Neural progenitor cell (in vitro differentiated cells): Measurements from ENCODE around the gene C20orf202. TPM values are rescaled to one million over a fixed set of nuclear protein-coding genes. Genes with fewer than 3 reads are reported as not detected.

Experiments
- DNase-seq: peaks from one replicate; pipeline ENCODE4 v3.0.0-alpha.2; 2016; ENCODE audit warnings: low spot score
- H2AFZ ChIP-seq: fragments of 200-600 bp; sonication (generic); replicated peaks from 2 replicates; pipeline ENCODE4 v1.6.1; 2016; ENCODE audit warnings: antibody characterized with exemption
- H3F3A ChIP-seq: fragments of 200-600 bp; sonication (generic); 2 replicates; pipeline ENCODE4 v1.6.1; 2016; ENCODE audit warnings: antibody characterized with exemption, low read depth
- H3K27ac ChIP-seq: fragments of 200-600 bp; sonication (generic); 2 replicates; pipeline ENCODE4 v1.5.1; 2016; ENCODE audit warnings: mild to moderate bottlenecking
- H3K27me3 ChIP-seq: fragments of 200-600 bp; sonication (generic); 2 replicates; pipeline ENCODE4 v1.6.1; 2016; ENCODE audit warnings: mild to moderate bottlenecking, moderate library complexity
- H3K36me3 ChIP-seq: fragments of 200-600 bp; sonication (generic); 2 replicates; pipeline ENCODE4 v1.5.1; 2016
- H3K4me1 ChIP-seq: fragments of 200-600 bp; sonication (generic); 2 replicates; pipeline ENCODE4 v1.6.1; 2016; ENCODE audit warnings: mixed run types
- H3K4me2 ChIP-seq: fragments of 200-600 bp; sonication (generic); 2 replicates; pipeline ENCODE4 v1.6.1; 2016
- H3K4me3 ChIP-seq: fragments of 200-600 bp; sonication (generic); 2 replicates; pipeline ENCODE4 v1.5.1; 2016
- H3K79me2 ChIP-seq: fragments of 200-600 bp; sonication (generic); 2 replicates; pipeline ENCODE4 v1.6.1; 2016; ENCODE audit warnings: low read depth
- H3K9ac ChIP-seq: fragments of 200-600 bp; sonication (generic); 2 replicates; pipeline ENCODE4 v1.6.1; 2016
- H3K9me3 ChIP-seq: fragments of 200-600 bp; sonication (generic); 2 replicates; pipeline ENCODE4 v1.5.1; 2016; ENCODE audit warnings: low read depth
- H4K20me1 ChIP-seq: fragments of 200-600 bp; sonication (generic); 2 replicates; pipeline ENCODE4 v1.6.1; 2016; ENCODE audit warnings: low read depth
- H3K27ac Mint-ChIP-seq: 3 replicates; pipeline ENCODE4 v1.8.0; 2021; ENCODE audit warnings: mixed read lengths
- H3K27me3 Mint-ChIP-seq: 2 replicates; pipeline ENCODE4 v1.8.0; 2022; ENCODE audit warnings: low read depth, mild to moderate bottlenecking, inconsistent platforms, moderate library complexity, mixed read lengths; ENCODE audit not compliant: insufficient read depth
- H3K36me3 Mint-ChIP-seq: 3 replicates; pipeline ENCODE4 v1.8.0; 2021; ENCODE audit warnings: mixed read lengths
- H3K4me1 Mint-ChIP-seq: 3 replicates; pipeline ENCODE4 v1.8.0; 2021; ENCODE audit warnings: mixed read lengths
- H3K4me3 Mint-ChIP-seq: 3 replicates; pipeline ENCODE4 v1.8.0; 2021; ENCODE audit warnings: mild to moderate bottlenecking, moderate library complexity, mixed read lengths
- H3K9me3 Mint-ChIP-seq: 3 replicates; pipeline ENCODE4 v1.8.0; 2020; ENCODE audit warnings: mixed read lengths
- CTCF ChIP-seq: fragments of 200-600 bp; sonication (generic); IDR thresholded peaks from 2 replicates; pipeline ENCODE4 v1.5.1; 2017; ENCODE audit warnings: antibody characterized with exemption, mild to moderate bottlenecking
- EZH2 ChIP-seq: fragments of 200-600 bp; sonication (generic); IDR thresholded peaks from 2 replicates; pipeline ENCODE4 v1.6.1; 2017; ENCODE audit warnings: antibody characterized with exemption, mild to moderate bottlenecking, moderate library complexity
- EZH2phosphoT487 ChIP-seq: fragments of 200-600 bp; sonication (generic); IDR thresholded peaks from 2 replicates; pipeline ENCODE4 v1.6.1; 2017; ENCODE audit warnings: antibody characterized with exemption
- total RNA-seq: library from RNA; depleted of rRNA; stranded (reverse); fragments of >200 nt; gene quantifications from 2 replicates; pipeline ENCODE4 v1.2.3, GENCODE V29; 2015; ENCODE audit warnings: low replicate concordance

The C20orf202 gene
- total RNA-seq, 1 donor from 2014 or later: not detected

DNA sequence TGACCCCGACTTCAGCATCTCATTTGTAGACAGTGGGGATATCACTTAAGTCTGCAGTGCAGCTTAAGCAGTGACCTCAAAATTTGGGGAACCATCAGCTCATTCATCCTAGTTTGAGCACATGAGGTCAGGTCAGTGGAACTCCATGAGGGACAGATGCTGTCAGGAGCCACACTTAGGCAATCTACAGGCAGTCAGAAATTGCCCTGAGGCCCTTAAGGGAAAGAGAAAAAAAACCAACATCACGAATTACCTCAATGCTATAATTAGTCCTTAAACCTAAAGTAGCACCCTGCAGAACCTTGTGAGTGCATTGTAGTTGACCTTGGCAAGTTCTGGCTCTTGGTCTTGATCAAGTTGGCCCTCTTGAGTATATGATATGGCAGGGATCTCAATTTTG, 39.6 kb upstream of the C20orf202 start:
- Mint-ChIP-seq H3K27me3 (no peaks in the 10 kb centered on the region), H3K9me3 (no peaks in the 10 kb centered on the region), H3K4me3 (no peak overlapping the region), H3K4me1 (no peaks in the 10 kb centered on the region), H3K27ac (no peak overlapping the region), H3K36me3 (peaks cover 33% of the 10 kb centered on the region)
- Histone ChIP-seq H4K20me1 (peaks cover 11% of the 10 kb centered on the region), H3K27me3 (no peaks in the 10 kb centered on the region), H3K27ac (no peak overlapping the region), H3K4me1 (no peaks in the 10 kb centered on the region), H2AFZ (no peak overlapping the region), H3F3A (no peaks in the 10 kb centered on the region), H3K36me3 (no peaks in the 10 kb centered on the region), H3K4me3 (no peak overlapping the region), H3K4me2 (no peak overlapping the region), H3K9me3 (no peaks in the 10 kb centered on the region), H3K79me2 (no peaks in the 10 kb centered on the region), H3K9ac (no peak overlapping the region)
- DNase-seq: no peak
- TF ChIP-seq EZH2 (no peak), CTCF (no peak), EZH2phosphoT487 (no peak)

- H3K9ac ChIP-seq: no peak overlapping the region
- no peaks in the 10 kb centered on the region for H3K9me3 Mint-ChIP-seq
- H3K4me2 ChIP-seq: no peak overlapping the region
- DNase-seq: no peak
- H3K4me3 ChIP-seq: no peak overlapping the region
- no peak overlapping the region for H3K27ac ChIP-seq
- no peaks in the 10 kb centered on the region for H3K4me1 ChIP-seq
- H3K36me3 Mint-ChIP-seq: peaks cover 37% of the 10 kb centered on the region
- H3K27me3 ChIP-seq: no peaks in the 10 kb centered on the region
- H3K9me3 ChIP-seq: no peaks in the 10 kb centered on the region
- no peak overlapping the region for H3K4me3 Mint-ChIP-seq
- H3K4me1 Mint-ChIP-seq: no peaks in the 10 kb centered on the region
- H3K27me3 Mint-ChIP-seq: no peaks in the 10 kb centered on the region
- no peak overlapping the region for H2AFZ ChIP-seq
- H3K79me2 ChIP-seq: no peaks in the 10 kb centered on the region
- H3F3A ChIP-seq: no peaks in the 10 kb centered on the region
- H4K20me1 ChIP-seq: peaks cover 18% of the 10 kb centered on the region
- no peak overlapping the region for H3K27ac Mint-ChIP-seq
- no peaks in the 10 kb centered on the region for H3K36me3 ChIP-seq
- TF ChIP-seq CTCF (no peak), EZH2phosphoT487 (no peak), EZH2 (no peak)
Measured at GRCh38 chr20:1164871-1165270, 38.4 kb upstream of the C20orf202 start.

GRCh38 chr20:1165521-1165920, 37.7 kb upstream of the C20orf202 start:
- H3K36me3 Mint-ChIP-seq: peaks cover 39% of the 10 kb centered on the region
- H3K36me3 ChIP-seq: no peaks in the 10 kb centered on the region
- TF ChIP-seq EZH2phosphoT487 (no peak), EZH2 (no peak)

GRCh38 chr20:1165941-1166340, 37.3 kb upstream of the C20orf202 start:
- Histone ChIP-seq H3F3A (no peaks in the 10 kb centered on the region), H4K20me1 (peaks cover 27% of the 10 kb centered on the region), H3K27me3 (no peaks in the 10 kb centered on the region), H3K27ac (no peak overlapping the region), H3K9ac (no peak overlapping the region), H3K4me3 (no peak overlapping the region), H3K36me3 (no peaks in the 10 kb centered on the region), H3K4me2 (no peak overlapping the region), H2AFZ (no peak overlapping the region), H3K4me1 (no peaks in the 10 kb centered on the region), H3K9me3 (no peaks in the 10 kb centered on the region), H3K79me2 (no peaks in the 10 kb centered on the region)
- H3K4me3 Mint-ChIP-seq: no peak overlapping the region
- no peaks in the 10 kb centered on the region for H3K9me3 Mint-ChIP-seq
- H3K27me3 Mint-ChIP-seq: no peaks in the 10 kb centered on the region
- DNase-seq: no peak
- no peak overlapping the region for H3K27ac Mint-ChIP-seq
- TF ChIP-seq EZH2 (no peak), EZH2phosphoT487 (no peak), CTCF (no peak)
- H3K4me1 Mint-ChIP-seq: no peaks in the 10 kb centered on the region
- peaks cover 35% of the 10 kb centered on the region for H3K36me3 Mint-ChIP-seq

More at GRCh38 chr20:1165521-1165920, 37.7 kb upstream of the C20orf202 start:
- Histone ChIP-seq H3K4me3 (no peak overlapping the region), H3K9me3 (no peaks in the 10 kb centered on the region), H3K27ac (no peak overlapping the region), H4K20me1 (peaks cover 25% of the 10 kb centered on the region), H3K4me2 (no peak overlapping the region), H2AFZ (no peak overlapping the region), H3F3A (no peaks in the 10 kb centered on the region), H3K4me1 (no peaks in the 10 kb centered on the region), H3K9ac (no peak overlapping the region), H3K79me2 (no peaks in the 10 kb centered on the region), H3K27me3 (no peaks in the 10 kb centered on the region)
- Mint-ChIP-seq H3K4me1 (no peaks in the 10 kb centered on the region), H3K27ac (no peak overlapping the region), H3K9me3 (no peaks in the 10 kb centered on the region), H3K4me3 (no peak overlapping the region), H3K27me3 (no peaks in the 10 kb centered on the region)
- no peak for DNase-seq
